Activated CD4-positive, alpha-beta T cell treated with anti-CD3 and anti-CD28 coated beads, Interleukin-2, amount 50 U/mL, for 16 hours (primary cell): ENCODE data around the gene IMPA2.
"Not testable (repeated sequence)": the region's sequence is repeated elsewhere in the genome, so short reads cannot be mapped to it uniquely, and the experiment has no call there.

ENCODE experiments used
- DNase-seq: peaks from one replicate; pipeline ENCODE4 v3.0.0-alpha.2; 2020

Gene IMPA2

GRCh38 chr18:11981192-11981542 is at the start of gene IMPA2:
Gene IMPA2, plus strand, starts transcription at chr18:11981507. Its CDS starts 163 bp downstream, at chr18:11981670.
- no peak for DNase-seq

- no peak for DNase-seq
These were observed 48.9 kb upstream of the IMPA2 start for GRCh38 chr18:11932393-11932792.

- DNase-seq, result peak; percentile 77
These were observed 43.3 kb upstream of the IMPA2 start for GRCh38 chr18:11937874-11938478.

- DNase-seq, result no peak
These were observed 40.4 kb upstream of the IMPA2 start for GRCh38 chr18:11940956-11941355.

GRCh38 chr18:11943551-11943950 is 37.8 kb upstream of the IMPA2 start:
- DNase-seq, result no peak

GRCh38 chr18:11944252-11944651 is 37.1 kb upstream of the IMPA2 start:
- DNase-seq, result no peak

- no peak for DNase-seq
These were observed 36.5 kb upstream of the IMPA2 start for GRCh38 chr18:11944786-11945185.

- DNase-seq, result not testable (repeated sequence)
These were observed 35.3 kb upstream of the IMPA2 start for GRCh38 chr18:11945834-11946659.

- DNase-seq, result no peak
These were observed 34.6 kb upstream of the IMPA2 start for GRCh38 chr18:11946756-11947155.

- DNase-seq, result peak; percentile 89
These were observed 33.8 kb upstream of the IMPA2 start for GRCh38 chr18:11947214-11948191.

- DNase-seq, result no peak
These were observed 32.3 kb upstream of the IMPA2 start for GRCh38 chr18:11948852-11949523.

GRCh38 chr18:11950824-11951223 is 30.5 kb upstream of the IMPA2 start:
- DNase-seq, result no peak

- no peak for DNase-seq
These were observed 29.9 kb upstream of the IMPA2 start for GRCh38 chr18:11951390-11951851.

- no peak for DNase-seq
These were observed 28.2 kb upstream of the IMPA2 start for GRCh38 chr18:11953113-11953512.

- DNase-seq, result peak; percentile 20
These were observed 25.9 kb upstream of the IMPA2 start for GRCh38 chr18:11955239-11956029.

GRCh38 chr18:11956371-11957308 is 24.7 kb upstream of the IMPA2 start:
- DNase-seq, result no peak

- DNase-seq, result no peak
These were observed 23.7 kb upstream of the IMPA2 start for GRCh38 chr18:11957636-11958035.

GRCh38 chr18:11959651-11960050 is 21.7 kb upstream of the IMPA2 start:
- DNase-seq, result not testable (repeated sequence)

- no peak for DNase-seq
These were observed 20.4 kb upstream of the IMPA2 start for GRCh38 chr18:11960743-11961380.

- no peak for DNase-seq
These were observed 18.7 kb upstream of the IMPA2 start for GRCh38 chr18:11962597-11962996.
